GM18505 (cell line): Measurements from ENCODE around the gene STK32A.
A peak's percentile ranks its signal among the peaks of the same experiment; 100 is the strongest.

ENCODE experiments used
- ATAC-seq: cut with Tn5 transposase; IDR thresholded peaks from one replicate; pipeline ENCODE4 v1.9.1; 2021; ENCODE audit not compliant: unreplicated experiment
- POLR2A ChIP-seq: IDR thresholded peaks from 4 replicates; pipeline ENCODE4 v1.6.1; 2011; ENCODE audit warnings: borderline replicate concordance; ENCODE audit not compliant: insufficient read depth, insufficient read length; ENCODE audit errors: extremely low read depth

Gene STK32A

DNA sequence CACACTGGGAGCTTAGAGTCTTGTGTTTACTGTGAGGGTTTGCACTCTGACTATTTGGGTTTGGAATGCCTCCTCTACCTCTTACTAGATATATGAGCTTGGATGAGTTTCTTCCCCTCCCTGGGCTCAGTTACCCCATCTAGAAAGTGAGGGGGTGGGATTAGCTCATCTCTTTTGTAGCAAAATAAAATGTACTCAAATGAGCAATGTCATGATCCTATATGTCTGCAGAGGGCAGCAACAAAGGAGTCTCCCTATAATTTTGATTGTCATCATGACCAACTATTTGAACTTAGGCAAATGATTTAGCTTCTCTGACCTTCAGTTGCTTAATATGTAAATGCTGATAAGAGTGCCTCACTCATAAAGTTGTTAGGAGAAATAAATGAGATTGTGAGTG, 166.1 kb downstream of the STK32A start:
- no peak for TF ChIP-seq POLR2A

DNA sequence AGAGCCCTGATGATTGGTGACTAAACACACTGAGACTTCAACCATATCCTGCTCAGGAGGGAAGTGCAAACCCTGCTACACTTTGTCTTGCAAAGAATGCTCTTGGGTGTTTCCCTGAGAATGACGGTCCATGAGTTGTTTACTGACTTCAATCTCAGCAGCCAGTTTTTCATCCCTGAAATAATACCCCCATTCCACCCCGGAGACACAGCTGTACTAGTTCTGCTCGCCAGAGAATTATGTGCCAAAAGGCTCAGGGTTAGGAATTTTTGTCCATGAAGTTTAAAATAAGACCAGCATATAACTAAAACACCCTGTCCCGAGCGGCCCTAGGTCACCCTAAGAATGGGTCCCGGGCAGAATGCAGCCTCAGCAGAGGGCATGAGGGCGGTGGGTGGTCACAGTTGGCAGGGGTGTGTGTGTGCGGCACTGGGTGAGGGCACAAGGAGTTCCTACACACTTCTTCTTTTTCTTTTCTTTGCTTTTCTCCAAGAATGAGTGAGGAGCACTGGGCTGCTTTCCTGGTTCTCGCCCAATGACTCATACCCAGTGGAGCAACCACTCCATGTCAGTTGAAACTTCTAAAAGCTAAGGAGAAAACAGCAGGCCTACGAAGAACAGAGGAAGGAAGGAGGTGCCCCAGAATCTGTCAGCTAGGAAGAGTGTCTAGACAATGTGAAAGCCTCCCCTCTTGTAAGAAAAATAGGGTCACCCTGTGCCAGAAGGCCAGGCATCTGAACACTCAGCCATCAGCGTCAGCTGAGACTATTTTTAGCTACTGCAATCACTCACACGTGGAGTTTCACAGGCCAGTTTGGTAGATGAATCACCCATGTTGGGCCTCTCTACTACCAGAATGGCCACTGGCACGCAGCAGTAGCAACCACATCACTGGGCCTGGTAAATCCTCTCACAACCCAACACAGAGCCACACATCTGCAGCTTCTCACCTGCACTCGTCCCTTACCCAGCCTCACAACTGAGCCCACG, 169.1 kb downstream of the STK32A start:
- TF ChIP-seq POLR2A = no peak
- ATAC-seq = peak; percentile 95

More for the DNA sequence above, 166.1 kb downstream of the STK32A start:
- no peak for ATAC-seq

DNA sequence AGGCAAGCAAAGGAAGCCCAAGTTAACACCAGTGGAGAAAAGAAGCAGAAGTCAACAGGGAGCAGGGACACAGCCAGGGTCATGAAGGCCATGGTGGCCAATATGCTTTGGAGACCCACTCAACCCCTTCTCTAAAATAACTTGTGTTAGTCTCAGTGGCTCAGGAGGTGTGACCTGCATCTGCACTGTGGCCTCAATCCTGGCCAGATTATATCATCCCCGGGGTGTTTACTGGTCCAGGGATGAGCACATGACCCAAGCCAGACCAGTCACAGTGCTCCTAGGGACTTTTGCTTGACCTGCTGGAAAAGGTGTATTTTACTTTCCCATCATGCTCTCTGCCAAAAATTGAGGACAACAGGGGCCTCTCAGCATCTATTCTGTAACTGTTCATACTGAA, 169.9 kb downstream of the STK32A start:
- ATAC-seq = no peak
- TF ChIP-seq POLR2A = no peak

DNA sequence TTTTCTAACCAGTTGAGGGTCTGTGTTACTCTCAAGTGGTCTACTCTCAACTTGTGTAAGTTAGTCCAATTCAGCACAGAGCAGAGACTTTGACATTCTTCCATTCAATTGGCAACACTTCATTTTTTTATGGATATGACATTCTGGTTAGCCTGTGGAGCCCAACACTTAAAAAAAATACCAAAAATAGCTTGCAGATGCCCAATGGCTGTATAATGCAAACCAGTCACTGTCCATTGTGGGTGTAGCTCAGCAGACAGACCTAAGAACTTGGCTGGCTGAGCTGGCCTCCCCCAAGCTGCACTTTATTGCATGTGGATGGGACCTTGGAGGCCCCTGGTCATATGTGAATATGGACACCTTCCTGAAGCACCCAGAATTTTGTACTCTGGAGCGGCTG, 171.8 kb downstream of the STK32A start:
- TF ChIP-seq POLR2A = no peak
- no peak for ATAC-seq

DNA sequence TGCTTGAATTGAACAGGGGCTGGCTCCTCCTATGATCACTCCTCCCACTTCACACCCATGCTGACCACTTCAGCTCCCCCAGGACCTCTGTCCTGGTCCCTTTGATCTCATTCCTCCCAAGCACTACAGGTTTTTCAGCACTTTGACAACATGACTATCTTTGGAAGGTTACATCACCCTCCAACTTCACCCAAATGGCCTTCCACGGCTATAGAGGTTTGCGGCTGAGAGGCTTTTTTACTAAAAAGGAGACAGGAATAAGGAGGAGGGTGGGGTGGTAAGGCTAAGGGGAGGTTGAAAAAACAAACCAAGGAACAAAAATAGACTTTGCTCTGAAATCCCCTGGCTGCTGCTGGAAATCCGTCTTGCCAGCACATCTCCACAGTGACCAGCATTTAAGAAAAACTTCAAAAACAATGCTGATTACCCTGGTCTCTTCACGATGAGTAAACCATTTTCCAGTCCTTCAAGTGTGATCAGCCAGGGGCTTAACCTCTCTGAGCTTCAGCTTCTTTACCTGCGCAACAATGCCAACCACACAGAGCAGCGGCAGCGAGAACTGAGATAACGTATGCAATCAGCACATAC, 172.4 kb downstream of the STK32A start:
- no peak for TF ChIP-seq POLR2A

DNA sequence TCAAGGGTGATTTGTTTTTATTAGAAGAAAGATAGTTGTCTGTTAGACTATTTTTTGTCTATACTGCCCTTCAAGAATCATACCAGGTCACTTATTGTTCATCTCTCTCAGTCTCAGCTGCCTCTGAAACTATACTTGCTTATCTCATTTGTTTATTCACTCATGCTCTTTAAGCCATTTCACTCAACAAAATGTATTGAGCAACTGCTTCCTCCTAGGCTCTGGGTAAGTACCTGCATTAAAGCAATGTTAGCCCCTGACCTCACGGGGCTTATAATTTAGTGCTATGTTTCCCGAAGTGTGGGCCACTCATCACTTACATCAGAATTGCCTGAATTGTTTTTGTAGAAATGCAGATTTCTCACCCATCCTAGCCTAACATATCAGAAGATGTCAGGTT, 174.2 kb downstream of the STK32A start:
- ATAC-seq = no peak
- no peak for TF ChIP-seq POLR2A

More for the DNA sequence above, 172.4 kb downstream of the STK32A start:
- ATAC-seq = no peak

DNA sequence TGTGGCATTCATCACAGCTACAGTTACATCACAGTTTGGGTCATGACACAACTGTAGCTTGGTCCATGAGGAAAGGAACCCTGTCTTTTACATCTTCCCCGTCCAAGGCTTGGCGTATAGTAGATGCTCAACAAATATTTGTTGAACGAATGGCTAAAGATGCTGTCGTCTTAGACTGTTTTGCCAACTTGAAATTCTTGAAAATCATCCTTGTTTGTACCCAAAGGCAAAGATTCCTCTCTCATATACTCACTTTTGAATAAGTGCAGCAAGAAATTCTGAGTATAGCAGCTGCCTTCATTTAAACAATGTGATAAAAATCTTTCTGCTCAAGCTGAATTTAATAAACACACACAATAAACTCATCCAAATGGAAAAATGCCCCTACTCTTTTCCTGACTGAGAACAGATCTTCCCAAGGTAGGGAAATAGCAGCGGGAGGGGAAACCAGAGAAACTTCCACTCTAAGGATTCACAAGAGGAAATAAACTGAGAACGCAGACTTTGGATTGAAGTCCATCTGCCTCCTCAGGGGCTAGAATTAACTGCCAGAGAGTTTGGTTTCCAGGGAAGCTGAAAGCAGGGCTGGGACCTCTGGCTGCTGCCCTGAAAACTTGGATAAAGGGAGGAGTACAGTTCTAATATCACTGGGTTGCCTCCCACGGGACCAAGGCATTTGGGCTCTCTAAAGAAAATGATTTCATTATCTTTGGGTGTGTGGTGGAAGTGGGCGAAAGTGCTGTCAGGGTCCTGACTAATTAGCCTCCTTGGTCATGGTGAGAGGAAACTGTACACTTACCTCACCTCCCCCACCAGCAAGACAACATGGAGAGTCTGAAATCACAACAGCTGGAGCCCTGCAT, 175.9 kb downstream of the STK32A start:
- TF ChIP-seq POLR2A = no peak
- ATAC-seq = no peak

- no peak for TF ChIP-seq POLR2A
- ATAC-seq = no peak
These were observed 176.8 kb downstream of the STK32A start for GRCh38 chr5:147411359-147412319.

DNA sequence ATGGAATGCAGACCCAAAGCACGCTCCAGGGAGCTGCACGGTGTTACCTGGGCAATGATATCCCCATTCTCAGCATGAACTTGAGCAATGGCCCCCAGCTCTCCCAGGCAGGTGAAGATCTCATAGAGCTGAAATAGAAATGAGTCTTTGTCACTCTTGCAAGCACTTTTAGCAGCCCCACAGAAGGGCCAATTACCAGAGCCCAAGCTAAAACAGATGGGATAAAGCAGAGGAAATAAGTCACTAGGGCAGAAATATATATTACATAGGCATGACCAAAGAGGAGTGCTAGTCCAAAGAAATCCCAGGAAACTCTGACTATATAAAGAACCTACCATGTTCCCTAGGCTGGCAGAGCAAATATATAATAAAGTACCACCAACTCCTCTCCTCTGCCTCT, 177.7 kb downstream of the STK32A start:
- ATAC-seq = no peak

DNA sequence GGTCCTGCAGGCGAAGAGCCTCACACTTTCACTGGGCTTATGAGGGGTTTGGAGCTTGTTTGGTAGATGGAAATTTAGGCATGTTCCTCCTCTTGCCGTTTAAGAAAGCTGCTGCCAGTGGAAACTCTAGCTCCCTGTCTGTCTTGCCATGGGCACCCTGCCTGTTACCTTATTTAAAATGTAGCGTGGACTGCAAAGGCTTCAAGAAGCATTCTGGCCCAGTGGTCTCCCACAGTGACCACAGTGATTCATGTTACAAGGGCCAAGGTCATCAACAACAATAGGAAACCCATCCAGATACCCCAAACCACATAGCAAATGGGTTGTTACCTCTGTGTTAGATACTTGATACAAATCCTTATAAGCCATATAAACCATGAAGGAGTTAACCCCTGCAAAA, 178.4 kb downstream of the STK32A start:
- TF ChIP-seq POLR2A = no peak
- no peak for ATAC-seq

More for the DNA sequence above, 177.7 kb downstream of the STK32A start:
- no peak for TF ChIP-seq POLR2A

DNA sequence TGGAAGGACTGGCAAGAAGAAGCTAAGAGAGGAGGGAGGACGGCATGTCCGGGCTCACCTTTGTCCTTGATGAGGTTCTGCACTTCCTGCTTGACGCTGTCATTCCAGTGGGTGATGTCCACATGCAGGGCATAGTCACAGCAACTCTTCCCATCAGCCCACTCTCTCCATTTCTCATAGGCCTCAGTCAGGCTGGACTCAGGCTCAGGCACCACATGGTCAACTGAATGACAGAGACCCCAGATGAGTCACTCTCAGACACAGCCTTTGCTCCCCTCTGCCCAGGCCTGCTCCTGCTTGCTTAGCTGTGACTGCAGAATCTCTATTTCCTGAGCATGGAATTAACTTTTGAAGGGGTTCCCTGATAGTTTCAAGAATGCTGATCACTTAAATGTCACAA, 180.8 kb downstream of the STK32A start:
- no peak for ATAC-seq
- TF ChIP-seq POLR2A = no peak

GRCh38 chr5:147417135-147417813, 182.4 kb downstream of the STK32A start:
- ATAC-seq = no peak
- no peak for TF ChIP-seq POLR2A
